Adrenal gland (tissue), 5 donors: ENCODE data around the gene FBXL17.

Source experiments
- POLR2A ChIP-seq, 2 donors: fragments of 450-650 bp; IDR thresholded peaks; one replicate each; pipeline ENCODE4 v1.6.1; 2017; ENCODE audit warnings: antibody characterized with exemption in 2 of 2, mild to moderate bottlenecking in 2 of 2, moderate library complexity in 1 of 2
- TF ChIP-seq, protein P1 (sequence below), 6 experiments: fragments of 450-650 bp in 4 of 6; fragments of 200-600 bp in 2 of 6; sonication (generic) in 1 of 6; IDR thresholded peaks; 1 replicate in 5 of 6; 2 replicates in 1 of 6; pipeline versions ENCODE4 v1.5.1 to v1.8.0; 2016 to 2021; ENCODE audit warnings: antibody characterized with exemption in 6 of 6, mild to moderate bottlenecking in 2 of 6, moderate library complexity in 1 of 6
- donor health status: DM: no; HTN: no; CAD: no.

DNA sequence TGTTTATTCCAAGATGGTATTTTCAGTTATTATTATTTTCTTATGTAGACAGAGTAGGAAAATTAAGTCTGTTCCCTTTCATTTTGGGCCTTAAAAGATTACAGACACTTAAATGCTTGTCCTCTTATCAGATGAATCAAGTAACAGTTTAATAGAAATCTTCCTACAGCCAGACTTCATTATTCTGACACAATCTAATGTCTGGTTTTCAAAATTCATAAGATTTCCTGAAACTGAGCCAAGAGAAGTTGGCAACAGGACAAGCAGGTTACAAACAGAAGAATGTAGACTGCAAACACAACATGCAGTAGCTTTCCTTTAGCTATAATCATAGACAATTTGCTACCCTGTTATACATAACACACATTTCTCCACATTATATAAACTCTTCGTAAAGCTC lies 130.5 kb downstream of the FBXL17 start:
- TF ChIP-seq, protein P1, sequence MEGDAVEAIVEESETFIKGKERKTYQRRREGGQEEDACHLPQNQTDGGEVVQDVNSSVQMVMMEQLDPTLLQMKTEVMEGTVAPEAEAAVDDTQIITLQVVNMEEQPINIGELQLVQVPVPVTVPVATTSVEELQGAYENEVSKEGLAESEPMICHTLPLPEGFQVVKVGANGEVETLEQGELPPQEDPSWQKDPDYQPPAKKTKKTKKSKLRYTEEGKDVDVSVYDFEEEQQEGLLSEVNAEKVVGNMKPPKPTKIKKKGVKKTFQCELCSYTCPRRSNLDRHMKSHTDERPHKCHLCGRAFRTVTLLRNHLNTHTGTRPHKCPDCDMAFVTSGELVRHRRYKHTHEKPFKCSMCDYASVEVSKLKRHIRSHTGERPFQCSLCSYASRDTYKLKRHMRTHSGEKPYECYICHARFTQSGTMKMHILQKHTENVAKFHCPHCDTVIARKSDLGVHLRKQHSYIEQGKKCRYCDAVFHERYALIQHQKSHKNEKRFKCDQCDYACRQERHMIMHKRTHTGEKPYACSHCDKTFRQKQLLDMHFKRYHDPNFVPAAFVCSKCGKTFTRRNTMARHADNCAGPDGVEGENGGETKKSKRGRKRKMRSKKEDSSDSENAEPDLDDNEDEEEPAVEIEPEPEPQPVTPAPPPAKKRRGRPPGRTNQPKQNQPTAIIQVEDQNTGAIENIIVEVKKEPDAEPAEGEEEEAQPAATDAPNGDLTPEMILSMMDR (IDR thresholded peaks at IDR 0.05): no peak
- no peak for TF ChIP-seq POLR2A (IDR thresholded peaks at IDR 0.05)
